Posterior vena cava (tissue), 2 donors: Measurements from ENCODE around the gene SLC24A4. TPM values are rescaled to one million over a fixed set of nuclear protein-coding genes. Genes with fewer than 3 reads are reported as not detected.

Experiments
- DNase-seq: peaks from one replicate; pipeline ENCODE4 v3.0.0-alpha.2; 2020; ENCODE audit warnings: low spot score
- intact Hi-C, 2 donors: fragments of 100-400 bp; cut with DNase I; formaldehyde crosslinking; loops; one replicate each; pipeline versions ENCODE4 v1.14.1 to v1.14.2; 2022 to 2023
- total RNA-seq, 2 donors: library from RNA; stranded (reverse); fragmentation: NEBNext Ultra II Directional; extraction: Animal tissue kit (Norgen Biotek cat#: 25700); gene quantifications; one replicate each; pipeline ENCODE4 v1.2.1, GENCODE V29; 2021
- donor health status: DM: yes; HTN: yes; CAD: no.
- donor health status: DM: yes; HTN: yes; CAD: no.

The SLC24A4 gene
- total RNA-seq, 2 donors from 2014 or later = 0.67 to 1.2 TPM

DNA sequence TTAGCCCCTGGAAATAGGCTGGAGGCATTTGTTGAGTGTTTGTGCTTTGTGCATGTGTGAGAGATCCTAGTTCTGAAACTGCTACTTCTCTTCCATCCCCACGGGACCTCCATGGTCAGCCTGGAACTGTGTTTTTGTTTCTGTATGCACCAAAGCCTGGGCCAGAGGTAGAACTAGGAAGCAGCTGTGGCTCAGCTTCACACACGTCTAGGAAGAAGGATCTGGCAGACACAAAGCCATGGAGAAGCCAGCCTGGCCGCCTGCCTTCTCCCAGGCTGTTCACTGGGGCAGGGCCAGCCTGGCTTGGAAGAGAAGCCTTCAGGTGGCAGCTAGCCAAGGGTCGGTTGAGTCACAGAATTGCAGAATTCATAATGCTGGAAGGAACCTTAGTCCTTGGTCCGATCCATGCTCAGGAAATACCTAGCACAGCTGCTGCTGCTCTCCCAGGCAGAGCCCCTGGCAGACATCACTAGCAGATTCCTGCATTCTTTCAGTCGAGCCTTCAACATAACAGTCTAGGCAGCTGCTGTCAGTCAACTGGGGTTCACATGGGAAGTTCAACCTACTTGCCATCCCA is 217.6 kb downstream of the SLC24A4 start:
- peak; percentile 97 for DNase-seq
- intact Hi-C loops = no loop called here

DNA sequence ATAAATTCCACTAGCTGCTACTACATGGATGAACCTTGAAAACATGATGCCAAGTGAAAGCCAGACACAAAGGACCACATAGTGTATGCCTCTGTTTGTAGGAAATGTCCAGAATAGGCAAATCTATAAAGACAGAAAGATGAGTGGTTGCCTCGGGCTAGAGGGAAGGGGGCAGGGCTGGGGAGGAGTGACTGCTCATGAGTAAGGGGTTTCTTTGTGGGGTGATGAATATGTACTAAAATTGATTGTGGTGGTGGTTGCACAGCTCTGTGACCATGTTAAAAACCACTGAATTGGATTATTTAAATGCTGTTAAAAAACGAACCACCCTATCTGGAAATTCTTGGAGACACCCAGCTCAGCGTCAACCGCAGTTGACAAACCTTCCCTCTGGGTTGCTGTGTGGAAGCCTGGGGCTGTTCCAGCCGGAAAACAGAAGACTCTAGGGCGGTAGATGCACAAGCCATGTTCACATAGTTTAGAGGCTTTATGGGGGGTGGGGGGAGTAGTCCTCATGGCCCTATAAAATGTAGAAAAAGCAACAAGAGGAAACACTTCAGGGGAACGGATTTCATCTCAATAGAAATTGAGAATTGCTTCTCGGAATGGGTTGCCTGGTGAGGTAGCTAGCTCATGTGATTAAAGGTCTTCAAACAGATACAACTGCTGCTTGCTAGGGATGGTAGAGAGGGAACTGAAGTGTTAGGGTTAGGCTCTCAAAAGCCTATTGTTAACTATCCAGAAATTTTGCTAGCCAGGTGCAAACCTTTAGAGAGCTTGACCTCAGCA is 220.0 kb downstream of the SLC24A4 start:
- intact Hi-C loops = no loop called here
- DNase-seq = no peak

DNA sequence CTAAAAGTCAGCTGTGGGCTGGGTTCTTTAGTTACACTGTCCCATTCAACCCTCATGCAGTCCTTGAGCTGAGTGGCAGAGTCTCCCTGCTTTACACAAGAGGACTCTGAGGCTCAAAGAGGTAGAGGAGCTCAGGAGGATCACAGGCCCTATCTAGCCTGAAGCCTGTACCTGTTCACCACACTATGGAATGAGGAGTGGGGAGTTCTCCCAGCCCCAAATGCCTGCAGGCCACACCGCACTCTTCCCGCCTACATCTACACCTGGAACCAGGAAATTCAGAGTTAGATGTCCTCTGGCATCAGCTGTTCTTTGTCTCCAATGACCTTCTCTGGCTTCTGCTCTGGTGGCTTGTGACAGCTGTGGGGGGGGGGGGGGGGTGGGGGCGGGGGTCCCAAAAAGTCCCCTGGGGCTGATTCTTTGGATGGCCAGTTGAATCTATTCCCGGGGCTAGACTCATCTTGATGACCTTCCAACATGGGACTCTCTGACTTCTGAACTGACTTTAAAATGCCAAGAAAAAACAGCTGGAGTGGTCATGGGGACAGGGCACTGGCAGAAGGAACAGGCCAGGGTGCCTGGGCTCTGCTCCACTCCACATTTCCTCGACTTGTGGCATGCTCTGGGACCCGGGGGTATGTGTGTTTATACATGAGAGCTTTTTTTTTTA is 221.2 kb downstream of the SLC24A4 start:
- DNase-seq = no peak
- intact Hi-C loops = no loop called here

DNA sequence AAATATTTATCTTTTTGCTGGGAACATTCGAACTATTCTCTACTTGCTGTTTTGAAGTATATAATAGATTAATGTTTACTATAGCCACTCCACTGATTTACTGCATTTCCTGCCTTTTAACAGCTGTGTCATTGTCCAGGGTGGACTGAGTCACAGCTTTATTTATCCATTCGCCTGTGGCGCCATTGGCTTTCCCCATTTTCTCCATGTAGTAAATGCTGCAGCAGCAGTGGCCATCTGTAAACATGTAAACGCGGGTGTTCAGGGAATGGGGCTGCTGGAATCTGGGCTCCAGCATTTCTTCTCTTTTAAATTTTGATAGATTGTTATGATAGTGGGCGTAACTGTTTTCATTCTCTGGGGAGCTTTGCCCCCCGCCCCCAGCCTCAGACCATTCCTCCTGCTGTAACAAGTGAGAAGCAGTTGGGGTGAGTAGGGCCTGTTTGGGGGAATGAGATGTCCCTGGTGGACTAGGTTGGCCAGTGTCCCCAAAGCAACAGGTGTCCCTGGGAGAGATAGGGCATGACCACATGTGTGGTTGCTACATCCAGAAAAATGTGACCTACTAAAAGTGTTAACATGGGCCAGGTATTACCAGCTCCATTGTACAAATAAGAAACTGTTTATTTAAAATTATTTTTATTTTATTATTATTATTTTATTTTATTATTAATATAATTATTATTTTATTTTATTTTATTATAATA is 223.5 kb downstream of the SLC24A4 start:
- intact Hi-C loops = no loop called here
- DNase-seq = no peak

DNA sequence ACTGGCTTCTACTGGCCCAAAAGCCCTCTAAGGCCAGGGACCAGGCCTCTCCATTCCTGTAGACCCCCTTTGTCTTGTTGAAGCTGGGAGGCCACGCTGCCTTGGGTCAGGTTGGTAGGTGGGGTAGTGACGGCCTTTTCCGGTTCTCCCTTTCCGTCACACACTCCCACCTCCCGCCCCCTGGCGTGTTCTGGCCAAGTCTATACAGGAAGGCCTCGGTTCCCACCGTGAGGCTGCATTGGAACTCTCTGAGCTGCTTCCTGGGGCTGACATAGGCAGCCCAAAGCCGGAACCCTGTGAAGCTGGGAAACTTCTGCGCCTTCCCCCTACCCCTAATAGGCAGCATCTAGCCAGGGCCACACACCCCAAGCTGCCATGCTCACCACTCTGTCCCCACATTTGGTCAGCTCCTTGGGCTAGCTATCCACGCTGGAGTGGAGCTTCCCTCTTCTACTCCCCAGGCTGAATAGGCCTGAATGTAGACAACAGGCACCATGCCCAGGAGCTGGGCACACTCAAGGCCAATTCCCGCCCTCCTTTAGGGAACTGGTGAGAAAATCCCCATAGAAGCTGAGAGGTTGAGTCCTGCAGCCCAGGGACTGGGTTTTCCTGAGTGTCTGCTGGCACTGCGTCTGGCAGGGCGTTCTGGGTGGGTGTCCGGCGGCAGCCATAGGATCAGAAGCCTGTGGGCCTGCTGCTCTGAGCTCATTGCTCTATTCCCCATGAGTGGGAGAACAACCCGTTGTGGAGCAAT is 226.3 kb downstream of the SLC24A4 start:
- DNase-seq = no peak

DNA sequence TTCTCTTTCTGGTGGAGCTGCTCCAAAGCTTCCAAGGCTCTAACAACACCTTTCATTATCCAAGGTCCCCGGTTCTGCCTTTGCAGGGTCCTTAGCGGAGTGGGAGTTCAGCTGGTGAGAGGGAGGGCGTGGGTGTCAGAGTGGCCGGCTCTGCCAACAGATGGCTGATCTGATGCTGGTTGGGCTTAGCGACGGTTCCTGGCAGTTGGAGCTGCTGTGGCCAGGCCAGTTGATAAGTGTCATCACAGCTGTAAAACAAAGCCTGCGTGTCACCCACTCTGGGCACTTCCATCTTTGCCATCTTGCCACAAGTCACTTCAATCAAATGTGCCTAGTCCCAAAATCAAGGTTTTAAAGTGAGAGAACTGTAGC is 226.9 kb downstream of the SLC24A4 start:
- intact Hi-C loops = no loop called here
- DNase-seq = peak; percentile 92

More for the DNA sequence above, 226.3 kb downstream of the SLC24A4 start:
- intact Hi-C loops = no loop called here

Other genes starting within 250 kb of the SLC24A4 start
- gene ATXN3, start 216.6 kb upstream of the SLC24A4 start, total RNA-seq = 10 to 100 TPM; 45.1 to 48.4 TPM
- 100 to 1,000 TPM in 1 of 2 donors, 10 to 100 TPM in 1; 92.3 to 158 TPM for gene NDUFB1, start 201.5 kb upstream of the SLC24A4 start, total RNA-seq
- 10 to 100 TPM; 42.0 to 50.5 TPM for gene CPSF2, start 201.2 kb upstream of the SLC24A4 start, total RNA-seq
- gene RIN3, start 190.6 kb downstream of the SLC24A4 start, total RNA-seq = 10 to 100 TPM; 30.9 to 34.0 TPM